ENCODE data around the gene MED25. TPM values are rescaled to one million over a fixed set of nuclear protein-coding genes. Genes with fewer than 3 reads are reported as not detected.
A peak's percentile ranks its signal among the peaks of the same experiment; 100 is the strongest.

Gene MED25
- total RNA-seq, 1 experiment from 2014 or later, result 81.2 TPM

GRCh38 chr19:49802836-49803528 is 15.1 kb upstream of the MED25 start:
- CTCF ChIA-PET, result interaction anchor here (0.7 to 1.5 kb wide), 11 partner anchors 10 to 112 kb away, joined by 3 to 11 read pairs (median 4); partner anchors contain the start of genes AP2A1, CPT1C, FUZ and PTOV1
- Mint-ChIP-seq H3K27ac (peak overlapping the region; percentile 73), H3K4me1 (peaks cover 22% of the 10 kb centered on the region), H3K4me3 (peak overlapping the region; percentile 65), H3K9me3 (no peaks in the 10 kb centered on the region), H3K27me3 (ENCODE audit: low read depth) (no peaks in the 10 kb centered on the region), H3K36me3 (peaks cover 21% of the 10 kb centered on the region; the same call in 1 of the 2 replicates)
- POLR2A ChIA-PET, result interaction anchor here (1.0 to 1.5 kb wide), 3 partner anchors 11 to 64 kb away, joined by 3 to 5 read pairs (median 3); no protein-coding TSS in a partner anchor
- peak; percentile 45 for DNase-seq (ENCODE audit: low spot score)
- ATAC-seq, result no peak
- no peak for TF ChIP-seq ZNF396 (CRISPR knock-in tag; IDR thresholded peaks at IDR 0.05; ENCODE audit: borderline replicate concordance)
- TF ChIP-seq, protein P1, sequence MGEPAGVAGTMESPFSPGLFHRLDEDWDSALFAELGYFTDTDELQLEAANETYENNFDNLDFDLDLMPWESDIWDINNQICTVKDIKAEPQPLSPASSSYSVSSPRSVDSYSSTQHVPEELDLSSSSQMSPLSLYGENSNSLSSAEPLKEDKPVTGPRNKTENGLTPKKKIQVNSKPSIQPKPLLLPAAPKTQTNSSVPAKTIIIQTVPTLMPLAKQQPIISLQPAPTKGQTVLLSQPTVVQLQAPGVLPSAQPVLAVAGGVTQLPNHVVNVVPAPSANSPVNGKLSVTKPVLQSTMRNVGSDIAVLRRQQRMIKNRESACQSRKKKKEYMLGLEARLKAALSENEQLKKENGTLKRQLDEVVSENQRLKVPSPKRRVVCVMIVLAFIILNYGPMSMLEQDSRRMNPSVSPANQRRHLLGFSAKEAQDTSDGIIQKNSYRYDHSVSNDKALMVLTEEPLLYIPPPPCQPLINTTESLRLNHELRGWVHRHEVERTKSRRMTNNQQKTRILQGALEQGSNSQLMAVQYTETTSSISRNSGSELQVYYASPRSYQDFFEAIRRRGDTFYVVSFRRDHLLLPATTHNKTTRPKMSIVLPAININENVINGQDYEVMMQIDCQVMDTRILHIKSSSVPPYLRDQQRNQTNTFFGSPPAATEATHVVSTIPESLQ (CRISPR knock-in tag; IDR thresholded peaks at IDR 0.05), result no peak
- no peak for TF ChIP-seq FOXK1 (CRISPR knock-in tag; IDR thresholded peaks at IDR 0.05)

GRCh38 chr19:49803529-49803856 is 14.6 kb upstream of the MED25 start:
- H3K4me3 Mint-ChIP-seq, result peak overlapping the region; percentile 11; the same call in 1 of the 2 replicates
- H3K9me3 Mint-ChIP-seq, result no peaks in the 10 kb centered on the region
- TF ChIP-seq ZBTB21 (CRISPR knock-in tag; IDR thresholded peaks at IDR 0.05; ENCODE audit: borderline replicate concordance) (no peak), ZNF219 (CRISPR knock-in tag; IDR thresholded peaks at IDR 0.05; ENCODE audit: borderline replicate concordance) (no peak), STAT6 (CRISPR knock-in tag; conservative IDR thresholded peaks at IDR 0.05; ENCODE audit: low read depth) (no peak), ATF1 (CRISPR knock-in tag; IDR thresholded peaks at IDR 0.05) (no peak), GRHL2 (CRISPR knock-in tag; IDR thresholded peaks at IDR 0.05; ENCODE audit: insufficient replicate concordance, severe bottlenecking) (no peak), NFYB (CRISPR knock-in tag; conservative IDR thresholded peaks at IDR 0.05; ENCODE audit: low read depth) (no peak), MXD4 (CRISPR knock-in tag; IDR thresholded peaks at IDR 0.05; ENCODE audit: borderline replicate concordance) (no peak), SP1 (CRISPR knock-in tag; conservative IDR thresholded peaks at IDR 0.05) (no peak), ZNF396 (CRISPR knock-in tag; IDR thresholded peaks at IDR 0.05; ENCODE audit: borderline replicate concordance) (no peak), FOXP4 (CRISPR knock-in tag; IDR thresholded peaks at IDR 0.05) (no peak), SMAD4 (CRISPR knock-in tag; IDR thresholded peaks at IDR 0.05) (no peak), CREB1 (CRISPR knock-in tag; IDR thresholded peaks at IDR 0.05) (no peak)
- TF ChIP-seq, protein P2, sequence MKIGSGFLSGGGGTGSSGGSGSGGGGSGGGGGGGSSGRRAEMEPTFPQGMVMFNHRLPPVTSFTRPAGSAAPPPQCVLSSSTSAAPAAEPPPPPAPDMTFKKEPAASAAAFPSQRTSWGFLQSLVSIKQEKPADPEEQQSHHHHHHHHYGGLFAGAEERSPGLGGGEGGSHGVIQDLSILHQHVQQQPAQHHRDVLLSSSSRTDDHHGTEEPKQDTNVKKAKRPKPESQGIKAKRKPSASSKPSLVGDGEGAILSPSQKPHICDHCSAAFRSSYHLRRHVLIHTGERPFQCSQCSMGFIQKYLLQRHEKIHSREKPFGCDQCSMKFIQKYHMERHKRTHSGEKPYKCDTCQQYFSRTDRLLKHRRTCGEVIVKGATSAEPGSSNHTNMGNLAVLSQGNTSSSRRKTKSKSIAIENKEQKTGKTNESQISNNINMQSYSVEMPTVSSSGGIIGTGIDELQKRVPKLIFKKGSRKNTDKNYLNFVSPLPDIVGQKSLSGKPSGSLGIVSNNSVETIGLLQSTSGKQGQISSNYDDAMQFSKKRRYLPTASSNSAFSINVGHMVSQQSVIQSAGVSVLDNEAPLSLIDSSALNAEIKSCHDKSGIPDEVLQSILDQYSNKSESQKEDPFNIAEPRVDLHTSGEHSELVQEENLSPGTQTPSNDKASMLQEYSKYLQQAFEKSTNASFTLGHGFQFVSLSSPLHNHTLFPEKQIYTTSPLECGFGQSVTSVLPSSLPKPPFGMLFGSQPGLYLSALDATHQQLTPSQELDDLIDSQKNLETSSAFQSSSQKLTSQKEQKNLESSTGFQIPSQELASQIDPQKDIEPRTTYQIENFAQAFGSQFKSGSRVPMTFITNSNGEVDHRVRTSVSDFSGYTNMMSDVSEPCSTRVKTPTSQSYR (CRISPR knock-in tag; IDR thresholded peaks at IDR 0.05), result no peak
- TF ChIP-seq, protein P3, sequence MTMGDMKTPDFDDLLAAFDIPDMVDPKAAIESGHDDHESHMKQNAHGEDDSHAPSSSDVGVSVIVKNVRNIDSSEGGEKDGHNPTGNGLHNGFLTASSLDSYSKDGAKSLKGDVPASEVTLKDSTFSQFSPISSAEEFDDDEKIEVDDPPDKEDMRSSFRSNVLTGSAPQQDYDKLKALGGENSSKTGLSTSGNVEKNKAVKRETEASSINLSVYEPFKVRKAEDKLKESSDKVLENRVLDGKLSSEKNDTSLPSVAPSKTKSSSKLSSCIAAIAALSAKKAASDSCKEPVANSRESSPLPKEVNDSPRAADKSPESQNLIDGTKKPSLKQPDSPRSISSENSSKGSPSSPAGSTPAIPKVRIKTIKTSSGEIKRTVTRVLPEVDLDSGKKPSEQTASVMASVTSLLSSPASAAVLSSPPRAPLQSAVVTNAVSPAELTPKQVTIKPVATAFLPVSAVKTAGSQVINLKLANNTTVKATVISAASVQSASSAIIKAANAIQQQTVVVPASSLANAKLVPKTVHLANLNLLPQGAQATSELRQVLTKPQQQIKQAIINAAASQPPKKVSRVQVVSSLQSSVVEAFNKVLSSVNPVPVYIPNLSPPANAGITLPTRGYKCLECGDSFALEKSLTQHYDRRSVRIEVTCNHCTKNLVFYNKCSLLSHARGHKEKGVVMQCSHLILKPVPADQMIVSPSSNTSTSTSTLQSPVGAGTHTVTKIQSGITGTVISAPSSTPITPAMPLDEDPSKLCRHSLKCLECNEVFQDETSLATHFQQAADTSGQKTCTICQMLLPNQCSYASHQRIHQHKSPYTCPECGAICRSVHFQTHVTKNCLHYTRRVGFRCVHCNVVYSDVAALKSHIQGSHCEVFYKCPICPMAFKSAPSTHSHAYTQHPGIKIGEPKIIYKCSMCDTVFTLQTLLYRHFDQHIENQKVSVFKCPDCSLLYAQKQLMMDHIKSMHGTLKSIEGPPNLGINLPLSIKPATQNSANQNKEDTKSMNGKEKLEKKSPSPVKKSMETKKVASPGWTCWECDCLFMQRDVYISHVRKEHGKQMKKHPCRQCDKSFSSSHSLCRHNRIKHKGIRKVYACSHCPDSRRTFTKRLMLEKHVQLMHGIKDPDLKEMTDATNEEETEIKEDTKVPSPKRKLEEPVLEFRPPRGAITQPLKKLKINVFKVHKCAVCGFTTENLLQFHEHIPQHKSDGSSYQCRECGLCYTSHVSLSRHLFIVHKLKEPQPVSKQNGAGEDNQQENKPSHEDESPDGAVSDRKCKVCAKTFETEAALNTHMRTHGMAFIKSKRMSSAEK (CRISPR knock-in tag; IDR thresholded peaks at IDR 0.05; ENCODE audit: borderline replicate concordance), result no peak

More at GRCh38 chr19:49803529-49803856, 14.6 kb upstream of the MED25 start:
- H3K36me3 Mint-ChIP-seq, result peaks cover 21% of the 10 kb centered on the region; the same call in 1 of the 2 replicates
- POLR2A ChIA-PET, result no interaction called here
- peak overlapping the region; percentile 73 for H3K27ac Mint-ChIP-seq
- CTCF ChIA-PET, result interaction anchor here (1.0 kb wide), 1 partner anchor 60 kb away, joined by 4 read pairs; no protein-coding TSS in a partner anchor
- ATAC-seq (no peak), DNase-seq (ENCODE audit: low spot score) (no peak)
- peaks cover 25% of the 10 kb centered on the region for H3K4me1 Mint-ChIP-seq
- H3K27me3 Mint-ChIP-seq (ENCODE audit: low read depth), result no peaks in the 10 kb centered on the region

Data from WTC11 (cell line).